ENCODE data around the gene AKIP1.
"Not testable (repeated sequence)": the region's sequence is repeated elsewhere in the genome, so short reads cannot be mapped to it uniquely, and the experiment has no call there.

AKIP1 gene

GRCh38 chr11:8917157-8917825 is 6.3 kb downstream of the AKIP1 start:
- DNase-seq, result no peak

- no peak for DNase-seq
These were observed 11.7 kb downstream of the AKIP1 start for GRCh38 chr11:8922691-8923090.

DNA sequence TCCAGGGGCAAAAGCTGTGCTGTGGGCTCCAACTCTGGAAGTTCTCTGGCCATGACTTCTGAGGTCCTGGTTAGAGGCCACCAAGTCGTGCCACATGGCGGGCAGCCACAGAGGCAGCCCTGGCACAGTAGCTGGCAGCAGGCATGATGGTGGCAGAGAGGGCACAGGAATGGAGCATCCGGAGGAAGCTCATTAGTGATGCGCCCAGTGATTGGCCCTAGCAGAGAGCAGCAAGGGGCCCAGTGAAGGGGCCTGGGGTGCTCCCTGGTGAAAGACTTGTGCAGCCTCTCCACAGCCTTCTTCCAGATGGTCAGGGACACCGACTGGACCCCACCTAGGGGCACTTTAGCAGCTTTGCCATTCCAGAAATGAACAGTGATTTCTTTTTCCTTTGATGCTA is 14.7 kb downstream of the AKIP1 start:
- DNase-seq, result no peak

- DNase-seq, result no peak
These were observed 15.2 kb downstream of the AKIP1 start for GRCh38 chr11:8926236-8926635.

DNA sequence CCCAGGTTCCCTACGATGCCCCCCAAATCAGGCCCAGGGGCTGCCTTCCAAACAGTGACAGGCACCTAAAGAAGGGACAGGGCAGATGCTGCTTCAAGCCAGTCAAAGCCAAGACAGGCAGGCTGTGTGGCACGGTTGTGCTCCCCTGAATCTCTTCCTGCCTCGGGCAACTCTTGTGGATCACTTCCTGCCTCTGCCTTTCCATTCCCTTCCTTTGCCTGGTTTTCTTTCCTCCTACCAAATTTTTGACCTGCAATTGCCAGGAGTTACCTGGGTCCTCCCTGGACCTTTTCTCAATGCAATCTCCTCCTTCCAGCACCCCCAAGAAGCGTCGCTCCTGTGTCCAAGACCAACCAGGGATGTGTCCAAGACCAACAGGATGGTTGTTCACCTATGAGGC is 16.2 kb downstream of the AKIP1 start:
- DNase-seq, result no peak

DNA sequence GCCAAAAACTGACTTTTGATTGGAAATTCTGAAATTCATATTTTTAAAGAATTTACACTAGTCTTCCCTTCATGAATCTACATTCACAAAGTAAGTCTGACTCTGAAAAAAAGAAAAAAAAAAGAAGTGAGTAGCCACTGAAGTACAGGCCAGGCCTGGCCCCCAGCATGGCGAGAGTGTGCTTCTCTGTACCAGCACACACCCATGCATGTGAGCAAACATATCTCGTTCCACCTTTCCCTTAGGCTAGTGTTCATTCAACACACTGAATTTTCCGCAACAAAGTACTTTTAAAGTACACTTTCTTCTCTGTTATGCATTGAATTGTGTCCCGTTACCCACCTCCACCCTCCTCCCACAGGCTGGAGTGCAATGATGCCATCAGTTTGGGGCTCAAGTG is 17.2 kb downstream of the AKIP1 start:
- DNase-seq, result no peak

DNA sequence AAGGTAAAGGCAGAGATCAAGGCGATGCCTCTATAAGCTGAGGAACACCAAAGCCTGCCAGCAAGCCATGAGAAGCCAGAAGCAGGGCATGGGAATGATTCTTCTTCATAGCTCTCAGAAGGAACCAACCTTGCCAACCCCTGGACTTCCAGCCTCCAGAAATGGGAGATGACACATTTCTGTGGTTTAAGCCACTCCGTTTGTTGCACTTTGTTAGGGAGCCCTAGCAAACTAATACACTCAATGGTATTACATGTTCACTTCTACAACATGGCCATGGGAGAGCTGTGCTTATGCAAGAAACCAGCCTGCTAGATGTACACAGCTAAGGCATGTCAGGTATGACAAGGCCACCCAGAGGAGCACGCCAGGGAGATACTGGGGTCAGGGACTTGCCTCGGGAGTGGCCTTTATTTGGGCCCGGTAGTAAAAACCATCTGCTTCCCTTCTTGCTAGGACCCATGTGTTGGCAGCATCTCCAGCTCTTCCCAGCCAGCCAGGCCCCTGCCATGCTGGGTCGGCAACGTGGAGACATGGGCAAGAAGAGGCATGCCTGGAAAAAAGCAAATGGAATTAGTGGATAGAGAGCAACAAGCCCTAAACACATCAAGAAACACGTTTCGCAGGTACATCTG is 18.1 kb downstream of the AKIP1 start:
- no peak for DNase-seq

- DNase-seq, result no peak
These were observed 19.6 kb downstream of the AKIP1 start for GRCh38 chr11:8930456-8931175.

DNA sequence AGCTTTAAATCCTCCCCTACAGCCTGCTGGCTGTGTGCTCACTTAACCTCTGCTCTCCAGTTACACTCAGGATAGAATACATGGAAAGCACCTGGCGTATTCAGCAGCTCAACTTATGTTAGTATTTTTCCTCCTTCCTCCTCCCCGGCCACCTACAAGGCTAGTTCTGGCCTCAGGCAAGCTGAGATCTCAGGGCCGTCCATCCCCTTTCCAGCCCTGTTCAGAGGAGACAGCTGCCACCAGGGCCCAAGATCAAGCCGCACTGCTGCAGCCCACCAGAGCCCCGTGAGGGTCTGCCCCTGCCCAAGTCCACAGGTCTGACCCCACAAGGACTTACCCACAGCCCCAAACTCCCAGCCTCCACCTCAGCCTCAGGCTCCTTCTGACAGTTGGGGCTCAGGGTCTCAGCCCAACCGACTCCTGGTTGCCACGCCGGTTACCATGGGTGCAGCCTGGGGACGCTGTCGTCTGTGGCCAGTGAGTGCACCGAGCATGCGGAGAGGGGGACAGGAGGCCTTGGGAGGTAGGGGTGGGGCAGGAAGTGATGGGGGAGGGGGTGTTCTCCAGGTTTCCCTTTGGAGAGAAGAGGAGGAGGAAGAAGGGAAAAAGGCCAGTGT is 21.7 kb downstream of the AKIP1 start, which contains the start of gene C11orf16:
TSS of gene C11orf16 (minus strand) at position 384 of the 617 bp plus-strand sequence. CDS start 639 bp downstream, outside the sequence.
- no peak for DNase-seq

DNA sequence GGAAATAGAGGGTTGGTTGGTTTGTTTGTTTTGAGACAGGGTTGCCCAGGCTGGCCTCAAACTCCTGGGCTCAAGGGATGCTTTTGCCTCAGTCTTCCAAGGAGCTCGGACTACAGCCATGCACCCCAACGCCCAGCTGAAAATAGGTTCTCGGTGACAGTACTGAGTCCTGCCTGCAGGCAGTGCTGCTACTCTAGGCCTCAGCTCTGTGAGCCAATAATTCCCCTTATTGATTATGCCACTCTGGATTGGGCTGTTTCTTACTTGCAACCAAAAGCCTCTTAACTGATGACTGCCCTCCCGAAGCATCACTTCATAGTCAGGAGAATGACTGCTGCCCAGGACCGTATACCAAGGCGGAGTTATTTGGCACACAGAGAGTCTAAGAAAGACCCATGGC is 22.9 kb downstream of the AKIP1 start:
- no peak for DNase-seq

- no peak for DNase-seq
These were observed 23.9 kb downstream of the AKIP1 start for GRCh38 chr11:8934742-8935488.

DNA sequence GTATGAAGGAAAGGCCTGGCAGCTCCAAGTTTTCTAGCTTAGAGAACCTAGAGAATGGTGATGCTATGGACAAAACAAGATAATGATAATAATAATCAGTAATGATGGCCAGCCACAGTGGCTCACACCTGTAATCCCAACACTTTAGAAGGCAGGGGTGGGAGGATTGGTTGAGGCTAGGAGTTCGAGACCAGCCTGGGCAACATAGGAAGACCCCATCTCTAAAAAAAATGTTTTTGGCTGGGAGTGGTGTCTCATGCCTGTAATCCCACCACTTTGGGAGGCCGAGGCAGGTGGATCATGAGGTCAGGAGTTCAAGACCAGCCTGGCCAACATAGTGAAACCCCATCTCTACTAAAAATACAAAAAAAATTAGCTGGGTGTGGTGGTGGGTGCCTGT is 24.8 kb downstream of the AKIP1 start:
- not testable (repeated sequence) for DNase-seq

- DNase-seq, result no peak
These were observed 26.2 kb downstream of the AKIP1 start for GRCh38 chr11:8937159-8937558.

GRCh38 chr11:8937659-8938058 is 26.7 kb downstream of the AKIP1 start:
- no peak for DNase-seq

DNA sequence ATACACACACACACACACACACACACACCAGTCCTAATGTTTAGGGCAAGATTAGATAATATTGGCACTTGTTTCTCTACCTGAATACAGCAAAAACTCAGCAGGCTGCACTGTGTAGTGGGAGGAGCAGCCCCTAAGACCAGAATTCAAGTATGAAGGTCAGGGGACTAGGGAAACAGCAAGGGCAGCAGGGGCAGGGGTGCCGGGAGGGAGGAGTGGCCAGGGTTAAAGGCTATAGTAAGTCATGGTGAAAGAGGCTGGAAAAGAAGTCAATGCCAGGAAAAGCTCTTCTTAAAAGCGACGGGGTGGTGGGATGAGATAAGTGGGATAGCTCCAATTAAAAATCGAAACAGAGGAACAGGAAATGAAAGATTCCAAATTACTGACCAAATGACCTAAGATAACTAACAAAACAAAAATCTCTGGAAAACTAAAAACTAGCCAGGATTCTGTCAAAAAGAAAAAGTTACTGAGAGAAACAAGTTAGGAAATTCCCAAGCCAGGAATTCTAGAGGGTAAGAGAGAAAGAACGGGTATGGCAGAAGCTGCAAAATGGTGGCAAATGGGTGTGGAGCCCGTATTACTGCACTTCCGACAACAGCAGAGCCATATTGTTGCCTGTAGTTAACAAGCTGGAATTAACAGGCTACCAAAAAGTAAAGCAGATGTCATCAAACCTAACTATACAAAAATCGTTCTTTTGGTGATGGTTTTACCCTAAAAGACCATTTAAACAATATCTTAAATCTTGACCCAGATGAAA is 30.5 kb downstream of the AKIP1 start:
- DNase-seq, result no peak

DNA sequence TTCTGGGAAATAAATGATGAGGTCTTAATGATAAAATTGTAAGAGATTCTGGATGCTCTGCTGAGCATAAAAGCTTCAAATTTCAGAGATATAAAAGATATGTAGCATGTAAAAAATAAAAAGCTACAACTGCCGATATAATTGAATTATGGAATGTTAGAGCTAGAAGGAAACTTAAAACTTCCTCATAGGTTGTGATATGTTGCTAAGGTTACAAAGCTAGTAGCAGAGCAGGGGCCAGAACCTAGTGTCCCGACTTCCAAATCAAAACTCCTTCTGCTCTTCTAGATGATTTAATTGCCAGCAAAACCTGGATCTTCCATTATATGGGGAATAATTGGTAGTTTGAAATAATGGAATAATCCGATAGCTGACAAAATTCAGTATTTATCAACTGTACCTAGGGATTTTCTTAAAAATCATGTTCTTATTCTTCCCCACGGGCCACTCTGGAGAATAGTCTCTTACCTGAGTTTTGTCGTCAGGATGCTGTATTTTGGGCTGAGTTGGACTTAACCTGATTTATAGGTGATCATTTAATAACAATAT is 31.6 kb downstream of the AKIP1 start, which contains the start of gene ASCL3:
TSS of gene ASCL3 (minus strand) at position 499 of the 549 bp plus-strand sequence. CDS start 4,855 bp downstream, outside the sequence.
- no peak for DNase-seq

GRCh38 chr11:8947230-8947943 is 36.4 kb downstream of the AKIP1 start:
- DNase-seq, result no peak

GRCh38 chr11:8948886-8949285 is 37.9 kb downstream of the AKIP1 start:
- DNase-seq, result no peak

GRCh38 chr11:8956860-8957259 is 45.9 kb downstream of the AKIP1 start:
- no peak for DNase-seq

- DNase-seq, result peak; percentile 9 to 24
These were observed 48.7 kb downstream of the AKIP1 start for GRCh38 chr11:8959546-8960166.
